Measurements from ENCODE around the gene DOCK10. TPM values are rescaled to one million over a fixed set of nuclear protein-coding genes. Genes with fewer than 3 reads are reported as not detected.

The DOCK10 gene
- total RNA-seq, 1 experiment from 2014 or later: 5.8 TPM

DNA sequence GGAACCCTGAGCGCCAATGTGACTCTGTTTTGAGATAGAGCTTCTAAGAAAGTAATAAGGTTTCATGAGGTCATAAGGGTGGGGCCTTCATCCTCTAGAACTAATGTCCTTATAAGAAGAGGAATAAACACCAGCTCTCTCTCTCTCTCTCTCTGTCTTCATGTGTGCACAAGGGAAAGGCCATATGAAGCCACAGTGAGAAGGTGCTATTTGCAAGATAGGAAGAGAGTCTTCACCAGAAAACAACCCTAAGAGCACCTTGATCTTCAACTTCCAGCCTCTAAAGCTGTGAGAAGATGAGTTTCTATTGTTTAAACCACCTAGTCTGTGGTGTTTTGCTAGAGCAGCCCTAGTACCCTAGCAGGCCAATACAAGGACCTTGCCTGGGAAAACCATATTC is 55.8 kb downstream of the DOCK10 start:
- Histone ChIP-seq H3K27ac (ENCODE audit: low read length) (no peak overlapping the region), H3K36me3 (ENCODE audit: control insufficient read depth, insufficient read depth, low read length) (no peaks in the 10 kb centered on the region), H3K27me3 (ENCODE audit: control insufficient read depth, insufficient read depth, low read length) (peaks cover 4% of the 10 kb centered on the region; the same call in 1 of the 2 replicates), H3K4me3 (ENCODE audit: low read depth in 2 of 2, low read length in 2 of 2) (no peak overlapping the region), H3K4me1 (ENCODE audit: control insufficient read depth, insufficient read depth, low read length) (peaks cover 4% of the 10 kb centered on the region; the same call in 1 of the 2 replicates), H3K9me3 (ENCODE audit: control insufficient read depth, insufficient read depth, low read depth, low read length) (no peaks in the 10 kb centered on the region)
- BruUV-seq (replicated peaks): no TSS peak
- ChIA-PET CTCF (no interaction called here), POLR2A (no interaction called here)
- intact Hi-C loops (cut with micrococcal nuclease; ENCODE audit: unreplicated experiment): no loop called here
- TF ChIP-seq TCF7L2 (IDR thresholded peaks at IDR 0.05; ENCODE audit: low read depth, low read length): no peak
- no peak for TF ChIP-seq SIN3A (IDR thresholded peaks at IDR 0.05; ENCODE audit: borderline replicate concordance, insufficient read depth, low read depth, low read length)
- TF ChIP-seq POLR2AphosphoS5 (IDR thresholded peaks at IDR 0.05; ENCODE audit: low read depth, low read length): no peak
- TF ChIP-seq CTCF (IDR thresholded peaks at IDR 0.05): no peak
- TF ChIP-seq, protein P1, sequence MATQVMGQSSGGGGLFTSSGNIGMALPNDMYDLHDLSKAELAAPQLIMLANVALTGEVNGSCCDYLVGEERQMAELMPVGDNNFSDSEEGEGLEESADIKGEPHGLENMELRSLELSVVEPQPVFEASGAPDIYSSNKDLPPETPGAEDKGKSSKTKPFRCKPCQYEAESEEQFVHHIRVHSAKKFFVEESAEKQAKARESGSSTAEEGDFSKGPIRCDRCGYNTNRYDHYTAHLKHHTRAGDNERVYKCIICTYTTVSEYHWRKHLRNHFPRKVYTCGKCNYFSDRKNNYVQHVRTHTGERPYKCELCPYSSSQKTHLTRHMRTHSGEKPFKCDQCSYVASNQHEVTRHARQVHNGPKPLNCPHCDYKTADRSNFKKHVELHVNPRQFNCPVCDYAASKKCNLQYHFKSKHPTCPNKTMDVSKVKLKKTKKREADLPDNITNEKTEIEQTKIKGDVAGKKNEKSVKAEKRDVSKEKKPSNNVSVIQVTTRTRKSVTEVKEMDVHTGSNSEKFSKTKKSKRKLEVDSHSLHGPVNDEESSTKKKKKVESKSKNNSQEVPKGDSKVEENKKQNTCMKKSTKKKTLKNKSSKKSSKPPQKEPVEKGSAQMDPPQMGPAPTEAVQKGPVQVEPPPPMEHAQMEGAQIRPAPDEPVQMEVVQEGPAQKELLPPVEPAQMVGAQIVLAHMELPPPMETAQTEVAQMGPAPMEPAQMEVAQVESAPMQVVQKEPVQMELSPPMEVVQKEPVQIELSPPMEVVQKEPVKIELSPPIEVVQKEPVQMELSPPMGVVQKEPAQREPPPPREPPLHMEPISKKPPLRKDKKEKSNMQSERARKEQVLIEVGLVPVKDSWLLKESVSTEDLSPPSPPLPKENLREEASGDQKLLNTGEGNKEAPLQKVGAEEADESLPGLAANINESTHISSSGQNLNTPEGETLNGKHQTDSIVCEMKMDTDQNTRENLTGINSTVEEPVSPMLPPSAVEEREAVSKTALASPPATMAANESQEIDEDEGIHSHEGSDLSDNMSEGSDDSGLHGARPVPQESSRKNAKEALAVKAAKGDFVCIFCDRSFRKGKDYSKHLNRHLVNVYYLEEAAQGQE (IDR thresholded peaks at IDR 0.05; ENCODE audit: insufficient read depth in 1 of 2, low read depth in 2 of 2, low read length in 1 of 2): no peak
- ATAC-seq (no peak), DNase-seq (ENCODE audit: low read depth, low spot score) (no peak)
- in situ Hi-C loops (cut with HindIII; ENCODE audit: low pct_unique_long_range_greater_than_20kb, low sequenced_read_pairs): no loop called here

DNA sequence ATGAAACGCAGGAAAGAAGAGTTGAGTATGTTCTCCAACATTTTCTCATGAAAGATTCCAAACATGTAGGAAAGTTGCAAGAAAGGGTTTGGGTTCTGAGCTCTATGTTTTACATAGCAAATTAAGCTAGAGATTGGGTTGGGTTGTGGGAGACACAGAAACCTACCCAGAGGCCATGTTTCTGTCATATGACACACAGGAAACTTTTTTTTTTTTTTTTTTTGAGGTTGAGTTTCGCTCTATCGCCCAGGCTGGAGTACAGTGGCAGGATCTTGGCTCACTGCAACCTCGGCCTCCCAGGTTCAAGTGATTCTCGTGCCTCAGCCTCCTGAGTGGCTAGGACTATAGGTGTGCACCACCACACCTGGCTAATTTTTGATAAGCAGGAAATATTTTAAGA is 57.6 kb downstream of the DOCK10 start:
- no peaks in the 10 kb centered on the region for H3K9me3 ChIP-seq (ENCODE audit: control insufficient read depth, insufficient read depth, low read depth, low read length)
- intact Hi-C loops (cut with micrococcal nuclease; ENCODE audit: unreplicated experiment): no loop called here
- BruUV-seq (replicated peaks): no TSS peak
- DNase-seq (ENCODE audit: low read depth, low spot score) (no peak), ATAC-seq (no peak)
- H3K27ac ChIP-seq (ENCODE audit: low read length): no peak overlapping the region
- ChIA-PET CTCF (no interaction called here), POLR2A (no interaction called here)
- peaks cover under 1% of the 10 kb centered on the region; the same call in 1 of the 2 replicates for H3K27me3 ChIP-seq (ENCODE audit: control insufficient read depth, insufficient read depth, low read length)
- 0 out of 2 replicates have a peak, but pooled peaks cover 4% of the 10 kb centered on the region for H3K4me1 ChIP-seq (ENCODE audit: control insufficient read depth, insufficient read depth, low read length)
- no peak overlapping the region for H3K4me3 ChIP-seq (ENCODE audit: low read depth in 2 of 2, low read length in 2 of 2)
- in situ Hi-C loops (cut with HindIII; ENCODE audit: low pct_unique_long_range_greater_than_20kb, low sequenced_read_pairs): no loop called here
- no peak for TF ChIP-seq POLR2AphosphoS5 (IDR thresholded peaks at IDR 0.05; ENCODE audit: low read depth, low read length)
- no peak for TF ChIP-seq CTCF (IDR thresholded peaks at IDR 0.05)
- H3K36me3 ChIP-seq (ENCODE audit: control insufficient read depth, insufficient read depth, low read length): no peaks in the 10 kb centered on the region

All from Panc1 (cell line).